Stimulated activated naive CD8-positive, alpha-beta T cell treated with anti-CD3 and anti-CD28 coated beads, Interleukin-15, Interleukin-2, amounts not matched to agents 100 ng/mL and 50 ng/mL, for 24 hours (primary cell): Measurements from ENCODE around the gene NXF3.
"Not testable (repeated sequence)": the region's sequence is repeated elsewhere in the genome, so short reads cannot be mapped to it uniquely, and the experiment has no call there.

Experiments used
- H3K27ac Mint-ChIP-seq: one replicate; pipeline ENCODE4 v1.8.0; 2021; ENCODE audit warnings: mild to moderate bottlenecking, mixed read lengths
- H3K27me3 Mint-ChIP-seq: one replicate; pipeline ENCODE4 v1.8.0; 2021; ENCODE audit warnings: mixed read lengths
- H3K36me3 Mint-ChIP-seq: one replicate; pipeline ENCODE4 v1.8.0; 2021; ENCODE audit warnings: low read depth, mixed read lengths
- H3K4me1 Mint-ChIP-seq: one replicate; pipeline ENCODE4 v1.8.0; 2021; ENCODE audit warnings: low read depth, mixed read lengths
- H3K4me3 Mint-ChIP-seq: one replicate; pipeline ENCODE4 v1.8.0; 2021; ENCODE audit warnings: mild to moderate bottlenecking, mixed read lengths
- H3K9me3 Mint-ChIP-seq: one replicate; pipeline ENCODE4 v1.8.0; 2021; ENCODE audit warnings: mixed read lengths

NXF3 gene

GRCh38 chrX:103066606-103067005 is 26.3 kb downstream of the NXF3 start:
- no peaks in the 10 kb centered on the region for H3K9me3 Mint-ChIP-seq
- H3K27ac Mint-ChIP-seq, result no peak overlapping the region
- H3K36me3 Mint-ChIP-seq, result no peaks in the 10 kb centered on the region
- H3K27me3 Mint-ChIP-seq, result peaks cover 14% of the 10 kb centered on the region
- H3K4me3 Mint-ChIP-seq, result no peak overlapping the region
- H3K4me1 Mint-ChIP-seq, result no peaks in the 10 kb centered on the region

GRCh38 chrX:103063918-103064434 is 29.0 kb downstream of the NXF3 start, which contains the start of gene BEX1:
BEX1 (minus strand) TSS chrX:103064171; CDS start chrX:103063274, 897 bp downstream.
- Mint-ChIP-seq H3K36me3 (no peaks in the 10 kb centered on the region), H3K27ac (no peak within 1 kb of the TSS), H3K9me3 (no peaks in the 10 kb centered on the region), H3K4me3 (peak within 1 kb of the TSS; percentile 53), H3K4me1 (no peaks in the 10 kb centered on the region), H3K27me3 (peaks cover 14% of the 10 kb centered on the region)

- peak overlapping the region; percentile 53 for H3K4me3 Mint-ChIP-seq
- H3K4me1 Mint-ChIP-seq, result no peaks in the 10 kb centered on the region
- no peaks in the 10 kb centered on the region for H3K36me3 Mint-ChIP-seq
- no peaks in the 10 kb centered on the region for H3K9me3 Mint-ChIP-seq
- peaks cover 14% of the 10 kb centered on the region for H3K27me3 Mint-ChIP-seq
- no peak overlapping the region for H3K27ac Mint-ChIP-seq
These were observed 29.6 kb downstream of the NXF3 start for GRCh38 chrX:103063191-103063845.

- Mint-ChIP-seq H3K27me3 (peaks cover 13% of the 10 kb centered on the region), H3K4me3 (no peak overlapping the region), H3K27ac (no peak overlapping the region), H3K4me1 (no peaks in the 10 kb centered on the region), H3K9me3 (no peaks in the 10 kb centered on the region), H3K36me3 (no peaks in the 10 kb centered on the region)
These were observed 31.5 kb downstream of the NXF3 start for GRCh38 chrX:103061486-103061885.

GRCh38 chrX:103056902-103057301 is 36.0 kb downstream of the NXF3 start:
- no peaks in the 10 kb centered on the region for H3K9me3 Mint-ChIP-seq
- no peak overlapping the region for H3K27ac Mint-ChIP-seq
- H3K4me3 Mint-ChIP-seq, result no peak overlapping the region
- no peaks in the 10 kb centered on the region for H3K4me1 Mint-ChIP-seq
- H3K36me3 Mint-ChIP-seq, result no peaks in the 10 kb centered on the region
- H3K27me3 Mint-ChIP-seq, result no peaks in the 10 kb centered on the region

- Mint-ChIP-seq H3K27ac (no peak overlapping the region), H3K9me3 (no peaks in the 10 kb centered on the region), H3K36me3 (no peaks in the 10 kb centered on the region), H3K4me1 (no peaks in the 10 kb centered on the region), H3K4me3 (no peak overlapping the region), H3K27me3 (peaks cover 7% of the 10 kb centered on the region)
These were observed 40.3 kb downstream of the NXF3 start for GRCh38 chrX:103052625-103053024.

- Mint-ChIP-seq H3K9me3 (no peaks in the 10 kb centered on the region), H3K27me3 (peaks cover 7% of the 10 kb centered on the region), H3K4me3 (no peak overlapping the region), H3K4me1 (no peaks in the 10 kb centered on the region), H3K27ac (no peak overlapping the region), H3K36me3 (no peaks in the 10 kb centered on the region)
These were observed 41.6 kb downstream of the NXF3 start for GRCh38 chrX:103051260-103051789.

- H3K27ac Mint-ChIP-seq, H3K27me3 Mint-ChIP-seq, H3K36me3 Mint-ChIP-seq, H3K4me3 Mint-ChIP-seq, H3K9me3 Mint-ChIP-seq, H3K4me1 Mint-ChIP-seq: not testable (repeated sequence)
These were observed 59.6 kb downstream of the NXF3 start for GRCh38 chrX:103033371-103033770.
